Breast epithelium (tissue), 3 donors: ENCODE data around the gene HOXC10.

Experiments
- POLR2AphosphoS5 ChIP-seq, 3 donors: sonication (generic); formaldehyde crosslinking; IDR thresholded peaks; one replicate each; pipeline ENCODE4 v1.6.1; 2017; ENCODE audit warnings: antibody characterized with exemption in 3 of 3
- TF ChIP-seq, protein P1 (sequence below), 3 donors: fragments of 450-650 bp; IDR thresholded peaks; one replicate each; pipeline ENCODE4 v1.5.1; 2016 to 2017; ENCODE audit warnings: antibody characterized with exemption in 3 of 3, mild to moderate bottlenecking in 3 of 3, moderate library complexity in 3 of 3

DNA sequence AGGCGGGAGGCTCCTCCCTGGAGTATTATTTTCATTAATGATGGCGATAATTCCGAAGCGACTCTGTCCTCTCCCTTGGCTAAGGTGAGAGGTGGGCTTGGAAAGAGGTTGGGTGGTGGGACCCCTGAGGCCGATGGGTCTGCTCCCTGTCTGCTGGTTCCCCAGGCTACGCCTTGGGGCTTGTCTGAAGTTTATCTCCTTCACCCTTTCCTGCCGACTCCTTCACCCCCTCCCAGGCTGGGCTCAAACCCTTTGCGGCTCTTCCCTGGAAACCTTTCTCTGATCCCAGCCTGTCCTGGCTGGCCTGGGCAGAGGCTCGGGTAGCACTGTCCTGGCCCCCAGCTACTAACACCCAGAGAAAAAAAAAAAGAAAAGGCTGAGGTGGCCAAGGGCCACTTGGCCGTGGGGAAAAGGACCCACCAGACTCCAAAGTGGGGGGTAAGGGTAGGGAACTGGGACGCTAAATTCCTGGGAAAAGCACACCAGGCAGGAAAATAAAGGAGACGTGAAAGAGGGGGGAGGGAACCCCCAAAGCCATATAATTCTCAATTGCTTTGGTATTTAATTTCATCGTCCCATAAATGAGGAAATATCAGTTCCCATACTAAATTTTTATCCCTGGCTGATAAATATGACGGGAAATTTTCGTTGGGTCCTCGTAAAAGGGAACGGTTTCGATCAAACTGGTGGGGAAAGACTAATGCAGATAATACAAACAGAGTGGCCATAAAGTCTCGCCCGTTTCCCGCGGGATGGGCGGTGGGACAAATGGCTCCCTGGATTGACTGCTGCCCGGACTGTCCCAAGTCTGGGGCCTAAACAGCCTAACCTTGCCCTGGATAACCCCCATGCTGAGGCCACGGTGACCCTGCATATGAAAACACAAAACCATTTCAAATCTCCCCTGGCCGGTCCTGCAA is 2.0 kb upstream of the HOXC10 start:
- no peak for TF ChIP-seq POLR2AphosphoS5 (IDR thresholded peaks at IDR 0.05)
- TF ChIP-seq, protein P1, sequence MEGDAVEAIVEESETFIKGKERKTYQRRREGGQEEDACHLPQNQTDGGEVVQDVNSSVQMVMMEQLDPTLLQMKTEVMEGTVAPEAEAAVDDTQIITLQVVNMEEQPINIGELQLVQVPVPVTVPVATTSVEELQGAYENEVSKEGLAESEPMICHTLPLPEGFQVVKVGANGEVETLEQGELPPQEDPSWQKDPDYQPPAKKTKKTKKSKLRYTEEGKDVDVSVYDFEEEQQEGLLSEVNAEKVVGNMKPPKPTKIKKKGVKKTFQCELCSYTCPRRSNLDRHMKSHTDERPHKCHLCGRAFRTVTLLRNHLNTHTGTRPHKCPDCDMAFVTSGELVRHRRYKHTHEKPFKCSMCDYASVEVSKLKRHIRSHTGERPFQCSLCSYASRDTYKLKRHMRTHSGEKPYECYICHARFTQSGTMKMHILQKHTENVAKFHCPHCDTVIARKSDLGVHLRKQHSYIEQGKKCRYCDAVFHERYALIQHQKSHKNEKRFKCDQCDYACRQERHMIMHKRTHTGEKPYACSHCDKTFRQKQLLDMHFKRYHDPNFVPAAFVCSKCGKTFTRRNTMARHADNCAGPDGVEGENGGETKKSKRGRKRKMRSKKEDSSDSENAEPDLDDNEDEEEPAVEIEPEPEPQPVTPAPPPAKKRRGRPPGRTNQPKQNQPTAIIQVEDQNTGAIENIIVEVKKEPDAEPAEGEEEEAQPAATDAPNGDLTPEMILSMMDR (IDR thresholded peaks at IDR 0.05) = no peak
